GM19452 (cell line): ENCODE results near the gene VASP.

Experiments
- ATAC-seq: cut with Tn5 transposase; IDR thresholded peaks from one replicate; pipeline ENCODE4 v1.9.1; 2021; ENCODE audit not compliant: unreplicated experiment

Gene VASP

GRCh38 chr19:45547965-45548609, 40.8 kb downstream of the VASP start:
- ATAC-seq: no peak

DNA sequence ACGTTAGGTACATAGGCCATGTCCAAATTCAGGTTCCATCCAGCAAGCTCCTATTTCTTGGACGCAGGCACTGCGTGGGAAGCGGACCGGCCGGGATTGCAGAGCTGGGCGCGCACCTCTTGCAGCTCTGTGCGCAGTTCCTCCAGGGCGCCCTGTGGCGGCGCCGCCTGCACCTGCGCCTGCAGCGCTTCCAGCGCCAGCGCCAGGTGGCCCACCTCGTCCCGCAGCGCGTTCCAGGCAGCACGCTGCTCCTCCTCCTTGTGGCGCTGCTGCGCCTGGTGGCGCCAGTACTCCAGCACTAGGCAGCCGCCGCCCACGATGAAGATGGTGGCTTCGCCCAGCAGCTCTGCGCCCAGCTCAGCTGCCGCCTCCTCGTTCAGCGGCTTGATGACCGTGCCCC, 46.2 kb downstream of the VASP start:
- no peak for ATAC-seq

- no peak for ATAC-seq
Observed at GRCh38 chr19:45554481-45554880, 47.2 kb downstream of the VASP start.

DNA sequence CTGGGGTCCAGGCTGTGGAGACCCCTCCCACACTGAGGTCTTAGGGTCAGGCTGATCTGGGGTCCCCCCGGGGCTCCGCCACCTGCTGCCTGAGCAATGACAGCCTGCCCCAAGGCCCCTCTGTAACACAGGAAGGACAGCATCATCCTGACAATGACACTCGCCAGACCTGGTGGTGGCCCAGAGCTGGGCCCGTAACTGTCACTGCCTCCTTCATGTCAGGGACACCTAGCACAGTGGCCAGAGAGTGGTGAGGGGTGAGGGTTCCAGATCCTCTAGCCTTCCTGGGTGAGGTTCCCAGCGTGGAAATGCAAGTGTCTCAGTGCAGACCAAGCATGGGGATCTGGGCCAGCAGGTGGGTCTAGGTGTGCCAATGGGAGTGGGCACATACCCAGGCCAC, 49.6 kb downstream of the VASP start:
- ATAC-seq: no peak

DNA sequence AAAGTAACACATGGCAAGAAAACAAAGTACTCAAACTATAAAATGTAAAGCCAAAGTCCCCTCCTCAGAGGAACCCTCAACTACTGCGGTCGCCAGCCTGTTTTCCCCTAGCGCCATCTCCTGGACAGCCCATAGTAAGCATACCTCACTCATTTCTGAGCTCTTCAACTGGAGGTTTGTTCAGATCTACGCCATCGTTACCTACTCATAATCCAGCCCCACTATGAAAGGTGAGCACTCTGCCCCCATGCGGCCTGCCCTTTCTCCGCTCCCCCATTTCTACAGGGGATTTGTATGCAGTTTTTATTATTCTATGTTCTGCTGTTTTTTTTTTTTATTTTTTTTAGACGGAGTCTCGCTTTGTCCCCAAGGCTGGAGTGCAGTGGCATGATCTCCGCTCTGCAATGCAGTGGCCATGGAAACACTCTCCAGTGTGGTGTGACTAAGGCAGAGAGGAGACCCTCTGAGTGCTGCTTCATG, 51.2 kb downstream of the VASP start:
- no peak for ATAC-seq

- no peak for ATAC-seq
Observed at GRCh38 chr19:45560038-45560437, 52.8 kb downstream of the VASP start.

GRCh38 chr19:45560686-45561085, 53.4 kb downstream of the VASP start:
- ATAC-seq: no peak

DNA sequence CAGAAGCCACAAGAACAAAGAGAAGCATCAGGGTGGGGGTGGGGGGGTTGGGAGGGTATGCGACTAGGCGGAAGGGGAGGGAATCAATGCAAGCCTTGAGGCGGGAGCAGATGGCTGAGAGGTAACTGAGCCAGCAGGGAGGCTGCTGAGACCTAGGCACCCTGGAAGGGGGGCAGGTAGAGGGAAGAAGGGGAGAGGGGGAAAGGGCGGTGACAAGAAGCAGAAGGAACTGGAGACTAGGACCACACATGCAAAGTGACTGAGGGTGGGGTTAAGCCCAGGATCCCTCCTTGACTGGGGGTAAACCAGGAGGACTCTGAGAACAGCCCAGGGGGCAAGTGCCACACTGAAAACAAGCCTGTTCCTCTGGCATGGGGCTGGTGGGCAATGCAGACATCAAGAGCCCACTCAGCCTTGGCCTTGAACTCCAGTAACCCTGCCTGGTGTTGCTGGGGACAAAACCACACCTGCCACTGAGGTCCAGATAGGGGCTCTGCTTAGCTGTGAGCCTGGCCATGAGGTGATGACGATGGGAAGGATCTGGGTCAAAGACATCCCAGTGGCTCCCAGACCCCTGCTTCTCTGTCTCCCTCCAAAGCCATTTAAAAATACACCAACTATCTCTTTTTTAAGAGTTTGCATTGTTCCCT, 57.0 kb downstream of the VASP start:
- no peak for ATAC-seq

- no peak for ATAC-seq
Observed at GRCh38 chr19:45567609-45568008, 60.3 kb downstream of the VASP start.

DNA sequence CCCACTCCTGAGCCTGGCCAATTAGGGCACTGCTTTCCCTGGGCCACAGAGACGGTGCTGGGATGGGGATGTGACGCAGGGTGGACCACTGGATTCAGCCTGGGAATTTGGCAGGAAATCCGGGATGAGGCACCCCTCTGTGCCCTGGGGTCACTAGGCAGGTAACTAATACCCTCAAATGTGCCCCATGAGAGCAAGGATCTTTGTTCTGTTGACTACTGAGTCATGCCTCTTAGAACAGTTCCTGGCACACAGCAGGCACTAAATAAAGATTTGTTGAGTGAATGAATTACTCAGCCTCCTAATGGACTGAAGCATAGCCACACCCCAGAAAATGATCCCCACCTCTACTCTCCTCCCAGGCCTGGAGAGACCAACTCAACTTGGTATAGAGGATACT, 61.5 kb downstream of the VASP start:
- no peak for ATAC-seq

GRCh38 chr19:45569619-45570421, 62.5 kb downstream of the VASP start:
- no peak for ATAC-seq

GRCh38 chr19:45571457-45572220, 64.4 kb downstream of the VASP start:
- no peak for ATAC-seq

- ATAC-seq: no peak
Observed at GRCh38 chr19:45574526-45574925, 67.2 kb downstream of the VASP start.

GRCh38 chr19:45575216-45575615, 67.9 kb downstream of the VASP start:
- ATAC-seq: no peak
